ENCODE data around the gene KMT2C. TPM values are rescaled to one million over a fixed set of nuclear protein-coding genes. Genes with fewer than 3 reads are reported as not detected.
"Not testable (repeated sequence)": the region's sequence is repeated elsewhere in the genome, so short reads cannot be mapped to it uniquely, and the experiment has no call there.

KMT2C gene
- total RNA-seq, 1 experiment from 2014 or later: 54.3 TPM

DNA sequence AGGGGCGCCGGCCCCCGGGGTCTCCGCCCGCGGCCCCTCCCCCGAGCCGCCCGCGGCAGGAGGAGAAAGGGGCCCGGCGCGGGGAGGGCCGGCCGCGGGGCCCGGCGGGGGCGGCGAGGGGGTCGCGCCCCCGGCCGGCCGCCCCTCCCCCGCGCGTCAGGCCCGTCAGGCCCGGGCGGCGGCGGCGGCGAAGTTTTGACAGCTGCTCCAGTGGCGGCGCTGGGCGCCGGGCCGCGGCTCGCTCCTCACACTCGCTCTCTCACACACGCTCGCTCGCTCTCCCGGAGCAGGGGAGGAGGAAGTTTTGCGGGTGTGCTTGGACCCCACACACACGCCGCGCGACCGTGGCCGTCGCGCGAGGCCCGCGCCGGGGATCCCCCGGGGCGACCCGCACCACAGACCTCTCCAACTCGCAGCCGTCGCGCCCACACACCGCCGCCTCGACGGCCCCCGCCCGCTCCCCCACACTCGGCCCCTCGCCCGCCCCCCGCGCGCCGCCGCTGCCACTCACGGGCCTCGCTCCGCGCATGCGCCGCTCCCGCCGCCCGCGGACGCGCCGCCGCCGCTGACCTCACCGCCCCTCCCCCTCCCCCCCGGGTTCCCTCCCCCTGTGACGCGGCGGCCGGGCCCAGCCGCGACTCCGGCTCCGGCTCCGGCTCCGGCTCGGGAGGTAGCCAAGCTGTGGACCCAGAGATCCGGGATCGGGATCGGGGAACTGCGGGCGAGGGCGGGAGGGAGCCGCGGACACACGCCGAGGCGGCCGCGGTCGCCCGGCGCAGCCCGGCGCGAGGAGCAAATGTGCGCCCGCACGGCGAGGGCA lies 518 bp upstream of the KMT2C start:
- Histone ChIP-seq H3K27ac (peak overlapping the region; percentile 50), H3K4me2 (peak overlapping the region; percentile 76), H2AFZ (peak overlapping the region; percentile 83), H3K79me2 (ENCODE audit: low read depth) (peaks cover 38% of the 10 kb centered on the region), H3K4me1 (replicated peaks; ENCODE audit: insufficient read depth) (peaks cover 26% of the 10 kb centered on the region), H3K4me3 (peak overlapping the region; percentile 67), H4K20me1 (ENCODE audit: insufficient read depth) (peaks cover 17% of the 10 kb centered on the region), H3K9me3 (ENCODE audit: insufficient read depth, low read depth) (no peaks in the 10 kb centered on the region), H3F3A (ENCODE audit: insufficient read depth, low read depth) (peaks cover 10% of the 10 kb centered on the region; the same call in 1 of the 2 replicates), H3K27me3 (ENCODE audit: insufficient read depth, low read depth) (no peaks in the 10 kb centered on the region), H3K9me2 (ENCODE audit: insufficient read depth) (no peaks in the 10 kb centered on the region), H3K36me3 (ENCODE audit: low read depth) (no peaks in the 10 kb centered on the region)
- no peak for TF ChIP-seq EZH2 (IDR thresholded peaks at IDR 0.05; ENCODE audit: low read depth)
- intact Hi-C loops (cut with micrococcal nuclease; ENCODE audit: unreplicated experiment): loop anchor here (1.0 to 10.0 kb wide), 2 partner anchors 27 to 238 kb away; partner anchors contain the start of gene XRCC2
- ChIA-PET CTCF (interaction anchor here (0.5 to 0.6 kb wide), 3 partner anchors 20 to 221 kb away, joined by 4 to 7 read pairs (median 5); no protein-coding TSS in a partner anchor), POLR2A (ENCODE audit: unreplicated experiment) (interaction anchor here (0.6 kb wide), 1 partner anchor 152 kb away, joined by 10 read pairs; no protein-coding TSS in a partner anchor)
- DNase-seq: peak; percentile 75 to 96
- no TSS peak for BruUV-seq (replicated peaks)

DNA sequence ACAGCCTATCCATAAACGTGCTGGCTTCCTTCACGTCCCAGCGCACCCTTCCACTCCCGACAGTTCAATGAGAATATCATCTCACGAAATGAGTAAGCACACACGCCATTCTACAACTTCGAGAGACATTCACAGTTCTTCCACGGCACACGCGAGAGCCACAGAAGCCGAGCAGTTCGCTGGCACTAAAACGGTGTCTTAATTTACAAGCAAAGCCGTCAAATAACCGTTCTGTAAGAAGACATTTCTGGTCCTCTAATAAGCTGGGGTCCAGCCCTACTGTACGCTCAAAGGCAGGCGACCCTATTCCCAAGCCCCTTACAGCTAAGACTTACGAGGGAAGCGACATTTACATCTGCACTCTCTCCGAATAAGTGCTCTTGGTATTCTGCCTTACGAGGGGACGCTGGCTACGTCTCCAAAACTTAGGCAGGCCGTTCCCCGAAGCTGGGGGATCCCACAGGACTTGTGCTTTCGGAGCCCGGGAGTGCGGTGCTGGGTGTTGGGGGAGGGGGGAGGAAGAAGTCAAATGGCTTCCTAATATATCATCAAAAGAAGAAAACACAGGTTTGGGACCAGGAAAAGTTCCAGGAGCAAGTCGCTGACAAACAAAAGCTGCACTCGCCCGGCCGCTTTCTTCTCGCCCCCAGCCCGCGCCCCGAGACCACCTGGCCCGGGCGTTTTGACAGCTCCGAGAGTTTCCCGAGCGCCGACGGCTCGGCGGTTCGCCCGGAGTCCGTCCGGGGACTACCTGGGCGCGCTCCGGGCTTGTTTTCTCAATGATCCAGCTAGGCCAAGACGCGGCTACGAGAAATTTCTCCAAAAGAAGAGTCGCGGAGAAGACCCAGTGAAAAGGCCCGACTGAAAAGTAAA lies 1.1 kb downstream of the KMT2C start:
- not testable (repeated sequence) for H3K36me3 ChIP-seq (ENCODE audit: low read depth); H3K9me3 ChIP-seq (ENCODE audit: insufficient read depth, low read depth); H3K9me2 ChIP-seq (ENCODE audit: insufficient read depth); H3K27me3 ChIP-seq (ENCODE audit: insufficient read depth, low read depth); H3F3A ChIP-seq (ENCODE audit: insufficient read depth, low read depth)
- intact Hi-C loops (cut with micrococcal nuclease; ENCODE audit: unreplicated experiment): loop anchor here (5.0 to 10.0 kb wide), 2 partner anchors 92 to 240 kb away; partner anchors contain the start of gene XRCC2
- Histone ChIP-seq H4K20me1 (ENCODE audit: insufficient read depth) (peaks cover 17% of the 10 kb centered on the region), H3K4me1 (replicated peaks; ENCODE audit: insufficient read depth) (peaks cover 26% of the 10 kb centered on the region), H3K27ac (peak overlapping the region; percentile 21), H3K4me3 (peak overlapping the region; percentile 81), H3K4me2 (peak overlapping the region; percentile 93), H2AFZ (peak overlapping the region; percentile 75), H3K79me2 (ENCODE audit: low read depth) (peaks cover 54% of the 10 kb centered on the region)
- DNase-seq: peak in 1 of 2 experiments; percentile 31
- ChIA-PET CTCF (interaction anchor here (0.6 kb wide), 1 partner anchor 826 kb away, joined by 3 read pairs; no protein-coding TSS in a partner anchor), POLR2A (ENCODE audit: unreplicated experiment) (interaction anchor here (0.6 kb wide), 1 partner anchor 241 kb away, joined by 3 read pairs; the partner anchor contains the start of gene XRCC2)
- BruUV-seq (replicated peaks): TSS peak; percentile 45

DNA sequence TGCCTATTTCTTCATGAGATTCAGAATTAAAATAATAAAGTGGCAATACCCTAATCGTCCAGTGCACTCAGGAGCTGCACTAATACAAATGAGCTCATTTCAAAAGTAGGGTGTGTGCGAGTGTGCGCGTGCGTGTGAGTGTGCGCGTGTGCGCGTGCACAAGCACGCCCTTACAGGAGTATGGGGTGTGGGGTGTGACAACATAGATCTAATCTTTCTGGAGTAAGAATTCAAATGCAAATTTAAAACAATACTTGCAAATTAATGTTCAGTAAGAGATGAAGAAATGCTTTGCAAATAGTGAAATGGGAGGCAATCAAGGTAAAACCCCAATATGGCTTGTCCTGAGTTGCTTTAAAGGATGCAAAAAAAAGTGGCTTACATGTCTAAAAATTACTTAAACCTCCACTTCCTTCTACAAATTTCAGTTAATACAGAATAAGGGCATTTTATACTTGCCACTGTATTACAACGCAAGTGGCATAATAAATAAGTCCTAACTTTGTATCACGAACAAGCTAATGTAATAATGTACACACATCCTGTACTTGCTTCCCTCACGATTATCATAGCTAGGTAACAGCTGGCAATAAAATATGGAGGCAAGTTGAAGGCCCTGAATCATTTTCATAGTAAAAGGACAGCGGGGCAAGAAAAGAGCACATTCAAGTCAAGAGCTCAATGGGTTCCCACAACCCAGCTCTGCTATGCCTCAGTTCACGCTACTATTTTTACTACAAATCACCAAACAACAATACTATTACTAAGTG lies 1.9 kb downstream of the KMT2C start:
- not testable (repeated sequence) for H3K9me3 ChIP-seq (ENCODE audit: insufficient read depth, low read depth); H3K9me2 ChIP-seq (ENCODE audit: insufficient read depth); H3K36me3 ChIP-seq (ENCODE audit: low read depth); BruUV-seq (replicated peaks); H3K27me3 ChIP-seq (ENCODE audit: insufficient read depth, low read depth); H3F3A ChIP-seq (ENCODE audit: insufficient read depth, low read depth)
- Histone ChIP-seq H3K79me2 (ENCODE audit: low read depth) (peaks cover 62% of the 10 kb centered on the region), H3K27ac (peak overlapping the region; percentile 21), H4K20me1 (ENCODE audit: insufficient read depth) (peaks cover 17% of the 10 kb centered on the region), H3K4me3 (peak overlapping the region; percentile 81), H3K4me2 (peak overlapping the region; percentile 93), H2AFZ (peak overlapping the region; percentile 75), H3K4me1 (replicated peaks; ENCODE audit: insufficient read depth) (peaks cover 26% of the 10 kb centered on the region)
- CTCF ChIA-PET: interaction anchor here (0.6 kb wide), 2 partner anchors 273 to 825 kb away, joined by 3 read pairs; no protein-coding TSS in a partner anchor
- intact Hi-C loops (cut with micrococcal nuclease; ENCODE audit: unreplicated experiment): loop anchor here (5.0 to 10.0 kb wide), 2 partner anchors 92 to 241 kb away; partner anchors contain the start of gene XRCC2
- TF ChIP-seq, protein P1, sequence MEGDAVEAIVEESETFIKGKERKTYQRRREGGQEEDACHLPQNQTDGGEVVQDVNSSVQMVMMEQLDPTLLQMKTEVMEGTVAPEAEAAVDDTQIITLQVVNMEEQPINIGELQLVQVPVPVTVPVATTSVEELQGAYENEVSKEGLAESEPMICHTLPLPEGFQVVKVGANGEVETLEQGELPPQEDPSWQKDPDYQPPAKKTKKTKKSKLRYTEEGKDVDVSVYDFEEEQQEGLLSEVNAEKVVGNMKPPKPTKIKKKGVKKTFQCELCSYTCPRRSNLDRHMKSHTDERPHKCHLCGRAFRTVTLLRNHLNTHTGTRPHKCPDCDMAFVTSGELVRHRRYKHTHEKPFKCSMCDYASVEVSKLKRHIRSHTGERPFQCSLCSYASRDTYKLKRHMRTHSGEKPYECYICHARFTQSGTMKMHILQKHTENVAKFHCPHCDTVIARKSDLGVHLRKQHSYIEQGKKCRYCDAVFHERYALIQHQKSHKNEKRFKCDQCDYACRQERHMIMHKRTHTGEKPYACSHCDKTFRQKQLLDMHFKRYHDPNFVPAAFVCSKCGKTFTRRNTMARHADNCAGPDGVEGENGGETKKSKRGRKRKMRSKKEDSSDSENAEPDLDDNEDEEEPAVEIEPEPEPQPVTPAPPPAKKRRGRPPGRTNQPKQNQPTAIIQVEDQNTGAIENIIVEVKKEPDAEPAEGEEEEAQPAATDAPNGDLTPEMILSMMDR (conservative IDR thresholded peaks at IDR 0.05): 0 out of 2 replicates have a peak, but pooled peaks have one; percentile 28
- POLR2A ChIA-PET (ENCODE audit: unreplicated experiment): interaction anchor here (0.6 to 0.7 kb wide), 4 partner anchors 31 to 242 kb away, joined by 3 to 6 read pairs (median 4); partner anchors contain the start of gene XRCC2
- peak in 1 of 2 experiments; percentile 47 for DNase-seq

DNA sequence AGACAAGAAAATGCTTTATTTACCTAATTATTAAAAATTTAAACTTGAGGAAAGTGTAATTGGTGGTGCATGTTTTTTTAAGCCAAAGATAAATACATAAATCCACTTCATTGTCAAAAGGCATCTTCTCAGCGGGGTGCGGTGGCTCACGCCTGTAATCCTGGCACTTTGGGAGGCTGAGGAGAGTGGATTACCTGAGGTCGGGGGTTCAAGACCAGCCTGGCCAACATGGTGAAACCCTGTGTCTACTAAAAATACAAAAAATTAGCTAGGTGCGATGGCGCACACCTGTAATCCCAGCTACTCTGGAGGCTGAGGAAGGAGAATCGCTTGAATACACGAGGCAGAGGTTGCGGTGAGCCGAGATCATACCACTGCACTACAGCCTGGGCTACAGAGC lies 3.1 kb downstream of the KMT2C start:
- H3K36me3 ChIP-seq (ENCODE audit: low read depth); CTCF ChIA-PET; H3K9me3 ChIP-seq (ENCODE audit: insufficient read depth, low read depth); H2AFZ ChIP-seq; DNase-seq; H3K27me3 ChIP-seq (ENCODE audit: insufficient read depth, low read depth); H3K27ac ChIP-seq; H3F3A ChIP-seq (ENCODE audit: insufficient read depth, low read depth); BruUV-seq (replicated peaks); H3K9me2 ChIP-seq (ENCODE audit: insufficient read depth); H3K4me3 ChIP-seq; POLR2A ChIA-PET (ENCODE audit: unreplicated experiment): not testable (repeated sequence)
- Histone ChIP-seq H3K4me1 (replicated peaks; ENCODE audit: insufficient read depth) (peaks cover 26% of the 10 kb centered on the region), H4K20me1 (ENCODE audit: insufficient read depth) (peaks cover 21% of the 10 kb centered on the region), H3K79me2 (ENCODE audit: low read depth) (peaks cover 74% of the 10 kb centered on the region), H3K4me2 (peak overlapping the region; percentile 93)
- intact Hi-C loops (cut with micrococcal nuclease; ENCODE audit: unreplicated experiment): loop anchor here (5.0 to 10.0 kb wide), 2 partner anchors 90 to 242 kb away; partner anchors contain the start of gene XRCC2
